Sigmoid colon (tissue), 4 donors: Measurements from ENCODE around the gene ZNF574.

Experiments
- CTCF ChIP-seq, 4 experiments: fragments of 450-650 bp in 3 of 4; fragments of 200-600 bp in 1 of 4; IDR thresholded peaks; one replicate each; pipeline ENCODE4 v1.5.1; 2016 to 2019; ENCODE audit warnings: antibody characterized with exemption in 4 of 4, mild to moderate bottlenecking in 3 of 4, moderate library complexity in 2 of 4
- EP300 ChIP-seq, 4 donors: sonication (generic); formaldehyde crosslinking; IDR thresholded peaks; one replicate each; pipeline ENCODE4 v1.6.1; 2017; ENCODE audit warnings: antibody characterized with exemption in 4 of 4
- POLR2A ChIP-seq, 2 donors: fragments of 450-650 bp; IDR thresholded peaks; one replicate each; pipeline ENCODE4 v1.6.1; 2016; ENCODE audit warnings: antibody characterized with exemption in 2 of 2, mild to moderate bottlenecking in 2 of 2, moderate library complexity in 2 of 2
- POLR2AphosphoS5 ChIP-seq, 4 donors: sonication (generic); formaldehyde crosslinking; IDR thresholded peaks; one replicate each; pipeline ENCODE4 v1.6.1; 2017; ENCODE audit warnings: antibody characterized with exemption in 4 of 4

GRCh38 chr19:42129399-42130253 is 53.7 kb downstream of the ZNF574 start:
- TF ChIP-seq CTCF (IDR thresholded peaks at IDR 0.05) (no peak), POLR2A (IDR thresholded peaks at IDR 0.05) (no peak), POLR2AphosphoS5 (IDR thresholded peaks at IDR 0.05) (no peak), EP300 (IDR thresholded peaks at IDR 0.05) (no peak)
